Right cardiac atrium (tissue), 5 donors: ENCODE results near the gene TP53RK. TPM values are rescaled to one million over a fixed set of nuclear protein-coding genes. Genes with fewer than 3 reads are reported as not detected.

Experiments used
- ATAC-seq, 2 donors: fragments of 200-7000 bp; cut with Tn5 transposase; one replicate each; pipeline versions ENCODE4 v1.8.0 to v1.9.1; 2020; ENCODE audit warnings: moderate library complexity in 2 of 2, mild to moderate bottlenecking in 1 of 2
- DNase-seq, 3 donors: peaks; one replicate each; pipeline ENCODE4 v3.0.0-alpha.2; 2020
- H3K27ac ChIP-seq: one replicate; pipeline ENCODE4 v1.5.1; 2013; ENCODE audit warnings: mild to moderate bottlenecking, low read length, control low read depth, moderate library complexity
- H3K27me3 ChIP-seq: one replicate; pipeline ENCODE4 v1.6.1; 2013; ENCODE audit not compliant: control insufficient read depth, insufficient read depth
- H3K4me1 ChIP-seq: one replicate; pipeline ENCODE4 v1.6.1; 2013; ENCODE audit warnings: low read length; ENCODE audit not compliant: control insufficient read depth, insufficient read depth
- H3K4me3 ChIP-seq: one replicate; pipeline ENCODE4 v1.5.1; 2013; ENCODE audit warnings: low read length, control low read depth
- H3K9me3 ChIP-seq: one replicate; pipeline ENCODE4 v1.6.1; 2013; ENCODE audit warnings: low read length; ENCODE audit not compliant: control insufficient read depth
- WGBS: extraction: QIAGEN DNeasy Blood & Tissue Kit; methylation state at CpG from one replicate; pipeline ENCODE4 v1.1.7; 2013; 5-methylcytosine and 5-hydroxymethylcytosine counted together
- intact Hi-C, 4 donors: fragments of 100-400 bp; cut with DNase I; formaldehyde crosslinking; loops; one replicate each; pipeline versions ENCODE4 v1.11.0 to v1.14.0; 2022 to 2023
- polyA plus RNA-seq: library from polyadenylated mRNA; stranded (reverse); fragments of 200-250 nt; gene quantifications from one replicate; pipeline ENCODE4 v1.2.3, GENCODE V29; 2013
- total RNA-seq, 4 donors: library from RNA; stranded (reverse); fragmentation: NEBNext Ultra II Directional; extraction: Animal tissue kit (Norgen Biotek cat#: 25700); gene quantifications; one replicate each; pipeline ENCODE4 v1.2.1, GENCODE V29; 2021
- donor health status: healthy with polysubstance abuse.
- donor health status: DM: no; HTN: yes; CAD: no.
- donor health status: DM: no; HTN: no; CAD: no.
- donor health status: DM: no; HTN: yes; CAD: no; lungs with severe emphysema.
- donor health status: DM: yes; HTN: yes; CAD: no.

TP53RK gene
- total and polyA plus RNA-seq, 5 donors = 6.8 to 9.9 (median 9.0) TPM

DNA sequence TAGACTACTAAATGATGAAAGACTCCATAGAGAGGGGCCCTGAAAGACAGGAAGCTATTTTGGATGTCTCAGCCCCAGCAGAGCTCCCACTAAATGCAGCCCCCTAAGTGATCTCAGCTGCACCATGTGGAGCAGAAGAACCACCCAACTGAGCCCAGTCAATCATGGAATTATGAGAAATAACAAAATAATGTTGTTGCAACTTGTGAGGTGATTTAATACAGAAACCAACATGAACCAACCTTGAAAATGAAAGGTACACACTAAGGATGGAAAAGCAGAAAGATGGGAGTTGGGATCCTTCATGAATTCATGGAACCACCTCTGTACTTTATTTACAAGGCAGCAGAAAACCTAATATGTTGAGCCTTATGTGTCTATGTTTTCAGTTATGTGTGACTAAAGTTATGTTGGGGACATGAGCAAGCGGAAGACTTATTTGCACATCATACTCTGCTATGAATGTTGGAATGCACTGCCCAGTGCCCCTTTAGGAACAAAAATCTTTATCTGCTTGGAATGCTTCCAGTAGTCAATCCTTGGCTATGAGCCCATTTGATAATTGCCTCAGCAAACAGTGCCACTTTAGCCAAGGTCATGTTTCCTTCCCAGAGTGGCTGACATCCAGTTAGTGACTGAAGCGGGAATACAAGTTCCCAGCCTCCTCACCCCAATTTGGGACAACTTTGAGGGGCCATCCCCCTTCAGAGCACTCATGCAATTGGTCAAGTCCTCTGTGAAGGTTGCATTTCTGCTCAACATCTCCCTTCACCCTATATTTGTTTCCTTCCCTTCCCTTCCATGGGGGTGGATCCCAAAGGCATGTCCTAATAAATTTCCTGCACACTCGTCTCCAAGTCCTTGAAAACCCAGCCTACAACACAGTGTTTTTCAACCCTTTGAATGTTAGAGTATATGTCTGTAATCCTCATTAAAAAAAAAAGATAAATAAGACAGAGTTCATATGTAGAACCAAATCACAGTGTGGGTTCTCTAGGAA is 18.4 kb downstream of the TP53RK start:
- intact Hi-C loops = loop anchor here in 1 of 4 donors (10.0 kb wide), 1 partner anchor 116 kb away; the partner anchor contains the start of gene OCSTAMP
- Histone ChIP-seq H3K9me3 (peaks cover 4% of the 10 kb centered on the region), H3K4me3 (no peak overlapping the region), H3K27ac (no peak overlapping the region), H3K27me3 (no peaks in the 10 kb centered on the region), H3K4me1 (no peaks in the 10 kb centered on the region)
- DNase-seq = no peak
- no peak for ATAC-seq
- 52% methylated on average over 3 of the region's 3 CpGs for WGBS

DNA sequence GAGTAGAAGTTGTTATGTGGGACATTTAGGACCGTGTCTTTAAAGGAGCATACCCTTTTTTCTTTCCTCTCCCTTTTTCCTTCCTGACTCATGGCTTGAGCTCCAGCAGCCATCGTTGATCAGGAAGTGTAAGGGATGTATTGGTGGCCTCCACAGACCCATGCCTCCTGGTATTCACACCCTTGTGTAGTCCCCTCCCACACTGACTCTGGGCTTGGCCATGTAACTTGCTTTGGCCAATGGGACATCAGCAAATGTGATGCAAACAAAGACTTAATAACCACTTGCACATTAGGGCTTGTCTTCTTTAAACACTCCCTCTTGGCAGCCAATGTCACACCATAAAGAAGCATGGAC is 19.0 kb downstream of the TP53RK start:
- whole genome bisulfite sequencing = 83% methylated on average over 2 of the region's 2 CpGs
- no peak for ATAC-seq

DNA sequence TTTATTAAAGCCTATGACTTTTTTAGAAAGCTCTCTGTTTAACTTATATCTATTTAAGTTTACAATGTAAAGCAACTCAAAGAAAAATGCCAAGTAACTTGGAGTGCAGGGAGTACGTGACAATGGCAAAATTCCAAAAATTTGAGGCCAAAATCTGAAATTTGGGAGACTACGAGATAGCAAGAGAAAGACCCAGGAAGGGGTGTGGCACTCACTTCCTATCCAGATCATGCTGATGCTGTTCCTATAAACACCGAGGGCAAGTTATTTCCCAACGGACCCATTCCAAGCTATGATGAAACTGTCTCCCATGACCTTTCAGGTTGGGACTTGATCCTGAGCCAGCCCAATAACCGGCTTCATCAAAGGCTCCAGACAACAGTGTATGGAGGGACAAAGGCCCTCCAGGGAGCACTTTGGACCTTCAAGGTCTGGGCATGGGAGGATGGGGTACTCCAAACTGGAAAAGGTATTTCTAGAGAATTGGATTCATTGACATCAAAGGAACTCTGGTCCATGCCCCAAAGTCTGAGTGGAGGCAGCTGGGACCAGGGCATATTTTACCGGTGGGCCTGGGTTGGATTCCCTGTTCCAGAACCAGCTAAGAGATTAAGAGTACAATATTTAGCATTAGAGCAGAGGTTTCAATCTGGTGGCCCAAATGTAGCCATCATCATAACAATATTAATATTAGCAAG is 22.3 kb downstream of the TP53RK start:
- H3K4me3 ChIP-seq = no peak overlapping the region
- ATAC-seq (no peak), DNase-seq (no peak)
- H3K27ac ChIP-seq = no peak overlapping the region
- no peaks in the 10 kb centered on the region for H3K4me1 ChIP-seq
- WGBS = 74% methylated on average over 6 of the region's 6 CpGs
- no peaks in the 10 kb centered on the region for H3K9me3 ChIP-seq
- intact Hi-C loops = no loop called here
- no peaks in the 10 kb centered on the region for H3K27me3 ChIP-seq

More for the DNA sequence above, 19.0 kb downstream of the TP53RK start:
- Histone ChIP-seq H3K4me1 (no peaks in the 10 kb centered on the region), H3K27ac (no peak overlapping the region), H3K4me3 (no peak overlapping the region), H3K9me3 (peaks cover 4% of the 10 kb centered on the region), H3K27me3 (no peaks in the 10 kb centered on the region)
- intact Hi-C loops = loop anchor here in 1 of 4 donors (10.0 kb wide), 1 partner anchor 115 kb away; the partner anchor contains the start of gene OCSTAMP
- no peak for DNase-seq

DNA sequence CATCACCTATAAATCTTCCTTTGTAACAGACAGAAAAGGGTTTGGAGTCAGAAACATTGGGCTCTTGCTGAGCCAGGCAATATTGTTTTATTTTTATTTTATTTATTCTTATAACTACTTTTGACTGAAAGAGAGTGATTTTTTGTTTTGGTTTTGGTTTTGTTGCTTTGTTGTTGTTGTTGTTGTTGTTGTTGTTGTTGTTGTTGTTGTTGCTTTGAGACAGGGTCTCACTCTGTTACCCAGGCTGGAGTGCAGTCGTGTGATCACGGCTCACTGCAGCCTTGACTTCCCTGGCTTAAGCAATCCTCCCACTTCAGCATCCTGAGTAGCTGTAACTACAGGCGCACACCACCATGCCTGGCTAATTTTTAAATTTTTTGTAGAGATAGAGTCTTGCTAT is 22.9 kb downstream of the TP53RK start:
- DNase-seq = no peak
- whole genome bisulfite sequencing = 95% methylated on average over 3 of the region's 3 CpGs
- no peak overlapping the region for H3K27ac ChIP-seq
- intact Hi-C loops = no loop called here
- no peaks in the 10 kb centered on the region for H3K4me1 ChIP-seq
- no peaks in the 10 kb centered on the region for H3K9me3 ChIP-seq
- no peak for ATAC-seq
- no peaks in the 10 kb centered on the region for H3K27me3 ChIP-seq
- H3K4me3 ChIP-seq = no peak overlapping the region

DNA sequence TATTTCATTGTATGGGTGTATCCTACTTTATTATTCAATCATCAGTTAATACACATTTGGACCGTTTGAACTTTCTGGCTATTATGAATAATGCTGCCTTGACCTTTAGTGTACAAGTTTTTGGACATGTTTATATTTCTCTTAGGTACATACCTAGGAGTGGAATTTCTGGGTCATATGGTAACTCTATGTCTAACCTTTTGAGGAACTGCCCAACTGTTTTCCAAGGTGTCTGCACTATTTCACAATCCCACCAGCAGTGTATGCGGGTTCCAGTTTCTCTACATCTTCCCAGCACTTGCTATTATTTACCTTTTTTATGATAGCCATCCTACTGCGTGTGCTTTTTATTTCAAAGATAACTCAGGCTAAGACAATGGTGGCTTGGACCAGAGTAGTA is 23.6 kb downstream of the TP53RK start:
- Histone ChIP-seq H3K4me3 (no peak overlapping the region), H3K27ac (no peak overlapping the region), H3K4me1 (no peaks in the 10 kb centered on the region), H3K9me3 (no peaks in the 10 kb centered on the region), H3K27me3 (no peaks in the 10 kb centered on the region)
- DNase-seq (no peak), ATAC-seq (no peak)
- 91% methylated on average over 3 of the region's 3 CpGs for WGBS
- intact Hi-C loops = no loop called here

DNA sequence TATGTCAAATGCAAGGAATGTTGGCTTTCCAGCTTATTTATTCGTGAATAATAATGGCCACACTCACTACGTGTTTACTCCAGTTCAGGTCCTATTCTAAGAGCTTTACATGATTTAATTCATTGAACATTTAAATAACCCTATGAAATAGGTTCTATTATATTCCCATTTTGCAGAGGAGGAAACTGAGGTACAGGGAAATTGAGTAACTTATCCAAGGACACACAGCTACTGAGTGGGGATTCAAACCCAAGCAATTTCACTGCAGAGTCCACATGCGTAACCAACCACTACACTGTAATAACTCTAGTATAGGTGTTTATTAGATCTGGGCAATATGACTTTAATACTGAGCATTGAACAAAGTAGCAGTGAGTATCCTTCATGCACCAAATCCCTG is 25.7 kb downstream of the TP53RK start:
- H3K27me3 ChIP-seq = no peaks in the 10 kb centered on the region
- H3K4me1 ChIP-seq = no peaks in the 10 kb centered on the region
- WGBS = 97% methylated on average over 3 of the region's 3 CpGs
- H3K9me3 ChIP-seq = no peaks in the 10 kb centered on the region
- intact Hi-C loops = no loop called here
- ATAC-seq (no peak), DNase-seq (no peak)
- no peak overlapping the region for H3K27ac ChIP-seq
- no peak overlapping the region for H3K4me3 ChIP-seq

DNA sequence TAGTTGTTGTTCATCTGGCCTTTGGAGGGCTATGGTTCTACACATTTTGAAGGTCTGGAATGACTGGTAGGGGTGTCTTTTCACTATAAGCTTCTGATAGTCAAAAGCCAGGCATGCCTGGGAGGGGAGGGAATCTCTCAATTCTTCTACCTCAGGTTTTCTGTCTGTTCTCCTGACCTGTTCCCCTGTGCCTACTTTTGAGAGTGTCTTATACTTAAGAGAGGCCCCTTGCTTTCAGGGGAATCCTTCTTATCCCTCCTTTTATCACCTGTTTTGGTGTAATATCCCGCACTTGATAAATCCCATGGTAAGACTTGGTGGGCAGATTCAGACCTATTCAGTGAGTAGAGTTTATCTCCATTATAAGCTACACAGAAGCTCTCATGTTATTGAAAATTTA is 27.6 kb downstream of the TP53RK start:
- DNase-seq (no peak), ATAC-seq (no peak)
- WGBS = 98% methylated on average over 1 of the region's 1 CpG
- Histone ChIP-seq H3K27ac (no peak overlapping the region), H3K4me1 (no peaks in the 10 kb centered on the region), H3K9me3 (no peaks in the 10 kb centered on the region), H3K27me3 (no peaks in the 10 kb centered on the region), H3K4me3 (no peak overlapping the region)
- intact Hi-C loops = no loop called here

DNA sequence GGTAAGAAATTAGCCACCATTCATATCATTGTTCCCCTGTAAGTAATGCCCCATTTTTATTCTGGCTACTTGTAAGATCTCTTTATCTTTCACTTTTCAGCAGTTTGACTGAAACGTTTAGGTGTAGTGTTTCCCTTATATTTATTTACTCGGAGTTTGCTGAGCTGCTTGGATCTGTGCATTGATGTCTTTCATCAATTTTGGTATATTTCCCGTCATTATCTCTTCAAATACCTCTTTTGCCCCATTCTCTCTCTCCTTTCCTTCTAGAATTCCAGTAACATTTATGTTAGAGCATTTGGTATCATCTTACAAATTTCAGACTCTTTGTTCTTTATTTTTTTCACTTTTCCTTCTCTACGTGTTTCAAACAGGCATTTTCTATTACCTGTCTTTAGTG is 28.8 kb downstream of the TP53RK start:
- no peaks in the 10 kb centered on the region for H3K27me3 ChIP-seq
- H3K27ac ChIP-seq = no peak overlapping the region
- no peaks in the 10 kb centered on the region for H3K4me1 ChIP-seq
- DNase-seq = no peak
- no peaks in the 10 kb centered on the region for H3K9me3 ChIP-seq
- no peak for ATAC-seq
- intact Hi-C loops = no loop called here
- WGBS = 89% methylated on average over 4 of the region's 4 CpGs
- no peak overlapping the region for H3K4me3 ChIP-seq

DNA sequence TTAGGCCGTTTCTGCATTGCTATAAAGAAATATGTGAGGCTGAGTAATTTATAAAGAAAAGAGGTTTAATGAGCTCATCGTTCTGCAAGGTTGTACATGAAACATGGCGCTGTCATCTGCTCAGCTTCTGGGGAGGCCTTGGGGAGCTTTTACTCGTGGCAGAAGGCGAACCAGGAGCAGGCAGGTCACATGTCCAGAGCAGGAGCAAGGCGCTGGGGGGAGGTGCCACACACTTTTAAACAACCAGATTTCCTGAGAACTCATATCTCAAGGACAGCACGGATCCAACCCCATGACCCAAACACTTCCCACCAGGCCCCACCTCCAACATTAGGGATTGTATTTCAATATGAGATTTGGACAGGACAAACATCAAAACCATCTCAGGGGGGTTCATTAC is 31.6 kb downstream of the TP53RK start:
- H3K27ac ChIP-seq = no peak overlapping the region

DNA sequence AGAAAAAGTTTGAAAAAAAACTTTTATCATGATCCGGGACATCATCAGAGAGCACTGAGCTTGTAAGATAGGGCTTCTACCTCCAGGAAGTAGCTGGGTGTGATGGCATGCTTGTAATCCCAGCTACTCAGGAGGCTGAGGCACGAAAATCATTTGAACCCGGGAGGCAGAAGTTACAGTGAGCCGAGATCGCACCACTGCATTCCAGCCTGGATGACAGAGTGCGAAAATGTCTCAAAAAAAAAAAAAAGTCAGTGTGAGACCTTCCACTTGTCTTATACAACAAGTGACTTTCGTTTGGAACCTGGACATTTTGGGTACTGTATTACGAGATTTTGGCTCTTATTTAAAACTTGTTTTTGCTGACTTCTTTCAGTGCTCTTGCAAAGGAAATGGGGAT is 32.1 kb downstream of the TP53RK start:
- Histone ChIP-seq H3K27me3 (no peaks in the 10 kb centered on the region), H3K4me1 (no peaks in the 10 kb centered on the region), H3K9me3 (no peaks in the 10 kb centered on the region), H3K27ac (no peak overlapping the region), H3K4me3 (no peak overlapping the region)
- ATAC-seq (no peak), DNase-seq (no peak)
- WGBS = 90% methylated on average over 8 of the region's 8 CpGs
- intact Hi-C loops = no loop called here

More for the DNA sequence above, 31.6 kb downstream of the TP53RK start:
- Histone ChIP-seq H3K4me3 (no peak overlapping the region), H3K4me1 (no peaks in the 10 kb centered on the region), H3K9me3 (no peaks in the 10 kb centered on the region), H3K27me3 (no peaks in the 10 kb centered on the region)
- intact Hi-C loops = no loop called here
- DNase-seq (no peak), ATAC-seq (no peak)
- WGBS = 78% methylated on average over 7 of the region's 7 CpGs

DNA sequence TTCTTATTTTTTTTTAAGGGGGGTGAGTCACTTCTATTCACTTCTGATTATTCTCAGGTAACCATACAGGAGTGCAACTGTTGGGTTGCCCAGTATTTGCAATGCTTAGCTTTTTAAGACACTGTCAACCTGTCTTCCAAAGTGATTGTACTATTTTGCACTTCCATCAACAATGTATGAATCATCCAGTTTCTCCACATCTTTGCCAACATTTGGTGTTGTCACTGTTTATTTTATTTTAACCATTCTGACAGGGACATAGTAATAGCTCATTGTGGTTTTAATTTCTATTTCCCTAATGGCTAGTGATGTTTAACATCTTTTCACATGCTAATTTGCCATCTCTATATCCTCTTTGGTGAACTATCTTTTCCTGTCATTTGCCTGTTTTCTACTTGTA is 36.5 kb downstream of the TP53RK start:
- Histone ChIP-seq H3K4me1 (no peaks in the 10 kb centered on the region), H3K9me3 (no peaks in the 10 kb centered on the region), H3K27ac (no peak overlapping the region), H3K27me3 (no peaks in the 10 kb centered on the region), H3K4me3 (no peak overlapping the region)
- ATAC-seq = no peak
- intact Hi-C loops = no loop called here
- no peak for DNase-seq
